GM19463 (cell line): ENCODE results near the gene FGD5.

ENCODE experiments used
- ATAC-seq: cut with Tn5 transposase; IDR thresholded peaks from one replicate; pipeline ENCODE4 v1.9.1; 2021; ENCODE audit warnings: mild to moderate bottlenecking, moderate library complexity; ENCODE audit not compliant: unreplicated experiment

FGD5 gene

DNA sequence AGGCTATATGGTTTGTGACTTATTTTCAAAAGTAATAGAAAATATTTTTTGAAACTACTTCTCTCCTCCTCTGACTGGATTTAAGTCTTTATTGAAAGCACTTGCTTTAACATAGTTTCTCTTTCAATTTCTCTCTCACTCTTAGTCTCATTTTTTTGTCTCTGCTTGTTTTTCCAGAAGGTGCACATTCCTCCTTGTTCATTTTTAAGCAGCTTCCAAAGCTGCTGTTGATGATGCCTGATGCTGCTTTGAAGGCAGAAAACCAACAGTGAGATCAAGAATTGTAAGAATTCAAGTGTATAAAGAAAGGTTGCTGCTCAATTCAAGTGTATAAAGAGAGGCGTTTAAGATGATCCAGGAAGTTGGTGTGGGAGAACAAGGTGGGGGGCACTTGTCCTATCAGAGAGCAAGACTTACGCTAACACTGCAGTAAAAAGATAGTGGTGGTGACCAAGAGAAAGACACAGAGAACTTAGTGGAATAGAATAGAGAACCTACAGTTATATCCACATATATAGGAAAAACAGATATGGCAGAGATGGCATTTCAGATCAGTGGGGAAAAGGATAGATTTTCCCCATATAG, 140.7 kb downstream of the FGD5 start:
- ATAC-seq = peak; percentile 50

DNA sequence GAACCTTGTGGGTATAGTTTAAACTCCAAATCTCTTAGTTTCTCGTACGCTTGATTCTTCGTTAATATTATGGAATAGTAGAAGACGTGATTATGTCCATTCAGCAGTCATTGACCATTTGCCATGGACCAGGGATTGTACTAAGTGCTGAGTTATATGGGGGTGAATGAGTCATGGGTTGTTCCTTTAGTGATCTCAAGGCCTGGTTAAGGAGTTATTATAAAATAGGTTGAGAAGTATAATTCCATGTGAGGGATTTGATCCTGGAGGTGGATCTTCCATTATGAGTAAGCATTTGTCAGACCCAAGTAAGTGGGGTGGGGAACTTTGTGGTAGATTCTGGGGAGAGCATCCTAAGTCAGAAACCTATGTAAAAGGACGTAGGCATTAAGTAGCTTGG, 144.0 kb downstream of the FGD5 start:
- ATAC-seq = no peak

DNA sequence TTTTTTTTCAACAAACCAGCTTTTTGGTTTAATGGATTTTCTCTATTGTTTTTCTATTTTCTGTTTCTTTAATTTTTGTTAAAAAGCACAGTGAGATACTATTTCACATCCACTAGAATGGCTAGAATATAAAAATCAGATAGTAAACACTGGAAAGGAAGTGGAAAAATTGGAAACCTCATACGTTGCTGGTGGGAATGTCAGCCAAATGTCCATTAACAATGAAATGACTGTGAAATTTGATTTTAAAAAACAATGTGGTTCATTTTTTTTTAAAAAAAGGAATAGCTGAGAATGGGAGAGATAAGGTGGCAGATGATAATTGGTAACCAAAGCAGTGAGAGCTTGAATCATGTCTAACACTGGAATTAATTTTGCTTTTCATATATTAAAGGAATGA, 148.5 kb downstream of the FGD5 start:
- ATAC-seq = no peak

DNA sequence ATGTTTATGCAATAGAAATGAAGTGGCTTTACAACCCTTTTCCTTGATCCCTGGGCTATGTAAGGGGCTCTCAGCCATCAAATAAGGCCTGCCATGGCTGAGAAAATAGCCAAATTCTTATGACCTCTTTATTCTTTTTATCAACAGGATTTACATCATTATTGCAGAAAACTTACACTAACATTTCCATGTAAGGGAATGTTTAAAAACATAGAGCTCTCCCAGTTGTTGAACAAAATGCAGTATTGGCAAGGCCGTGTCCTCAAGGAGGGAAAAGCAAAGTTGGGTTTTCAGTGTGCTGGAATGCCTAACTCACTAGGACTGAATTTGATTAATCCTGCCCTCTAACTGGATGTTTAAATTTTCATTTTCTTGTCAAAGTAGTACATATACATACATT, 150.9 kb downstream of the FGD5 start:
- ATAC-seq = no peak

DNA sequence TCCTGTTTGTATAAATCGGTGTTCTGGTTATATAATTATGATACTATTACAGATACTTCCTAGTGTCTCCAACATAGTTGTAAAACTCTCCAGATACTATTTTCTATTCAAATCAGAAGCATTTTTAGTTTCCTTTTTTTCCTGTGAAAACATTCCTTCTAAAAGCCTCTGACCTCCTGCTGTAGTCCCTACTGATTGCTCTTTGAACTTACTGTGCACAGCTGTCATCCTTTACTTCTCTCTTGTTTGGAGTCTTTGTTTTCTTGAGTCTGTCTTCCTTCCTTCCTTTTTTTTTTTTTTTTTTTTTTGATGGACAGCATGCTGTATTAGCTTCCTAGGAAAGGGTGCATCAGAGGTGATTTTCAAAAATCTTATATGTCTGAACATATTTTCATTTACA, 157.6 kb downstream of the FGD5 start:
- ATAC-seq = no peak

DNA sequence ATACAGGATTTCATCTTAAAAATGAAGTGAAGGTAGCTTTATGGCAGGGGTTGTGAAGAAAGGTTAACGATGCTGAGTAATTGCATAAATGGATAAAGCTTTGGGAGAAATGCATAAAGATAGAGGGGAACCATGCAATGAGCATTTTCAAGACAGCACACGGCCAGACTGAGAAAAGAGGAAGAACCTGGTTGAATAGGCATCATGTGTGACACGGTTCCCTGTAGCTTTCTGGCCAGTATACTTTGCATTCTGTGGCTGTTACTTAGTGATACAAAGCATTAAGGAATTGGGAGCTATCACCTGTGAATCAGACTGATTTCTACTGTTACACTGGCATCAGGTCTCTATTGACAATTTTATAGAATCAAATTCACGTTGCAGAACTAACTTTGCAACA, 161.9 kb downstream of the FGD5 start:
- ATAC-seq = no peak
